GM12878 (cell line): ENCODE results near the gene DPF3. TPM values are rescaled to one million over a fixed set of nuclear protein-coding genes. Genes with fewer than 3 reads are reported as not detected.
A peak's percentile ranks its signal among the peaks of the same experiment; 100 is the strongest.

Source experiments
- ATAC-seq: fragments of 200-7000 bp; cut with Tn5 transposase; 3 replicates; pipeline ENCODE4 v1.9.1; 2020; ENCODE audit warnings: mild to moderate bottlenecking, moderate library complexity
- BruUV-seq: library from RNA; stranded (reverse); fragments of 400-500 nt; replicated peaks from 2 replicates; lab custom pipeline; 2021; lab: Mats Ljungman, UMichigan
- CTCF ChIA-PET: fragments of 300-600 bp; sonication (Branson Sonifier 250); formaldehyde crosslinking; extraction: SDS; loops from one replicate; lab custom pipeline; 2021; ENCODE audit warnings: inconsistent platforms; lab: Yijun Ruan, JAX
- POLR2A ChIA-PET: fragments of 350-600 bp; formaldehyde crosslinking; extraction: SDS; loops from one replicate; lab custom pipeline; 2021; ENCODE audit warnings: inconsistent platforms; lab: Charles Lee
- RAD21 ChIA-PET: fragments of 300-600 bp; sonication (Branson Sonifier 250); formaldehyde crosslinking; loops from one replicate; lab custom pipeline; 2023; ENCODE audit warnings: antibody characterized with exemption; ENCODE audit not compliant: unreplicated experiment; lab: Charles Lee
- SMC1A ChIA-PET: fragments of 300-600 bp; sonication (Branson Sonifier 250); formaldehyde crosslinking; loops from one replicate; lab custom pipeline; 2023; ENCODE audit not compliant: unreplicated experiment, uncharacterized antibody; lab: Charles Lee
- DNase-seq: peaks from one replicate; pipeline ENCODE4 v3.0.0-alpha.2; 2011; ENCODE audit warnings: low read depth, low spot score
- FAIRE-seq: peaks from 3 replicates; lab custom pipeline; 2011; peaks lifted over from hg19 to GRCh38; lab: Jason Lieb, UNC
- H2AFZ ChIP-seq: 2 replicates; pipeline ENCODE4 v1.6.0; 2011; ENCODE audit warnings: low read depth, low read length, control low read depth; ENCODE audit not compliant: control insufficient read depth
- H3K27ac ChIP-seq: 2 replicates; pipeline ENCODE4 v1.5.1; 2011; ENCODE audit warnings: control low read depth; ENCODE audit not compliant: control insufficient read depth, insufficient read depth
- H3K27me3 ChIP-seq, 2 experiments: replicated peaks in 1 of 2; 2 replicates each; pipeline versions ENCODE4 v1.6.0 to v1.6.1; 2011; ENCODE audit warnings: low read length in 1 of 2; ENCODE audit not compliant: control insufficient read depth in 2 of 2, insufficient read depth in 2 of 2
- H3K36me3 ChIP-seq, 2 experiments: 2 replicates each; pipeline ENCODE4 v1.5.1; 2011; ENCODE audit warnings: low read length in 1 of 2; ENCODE audit not compliant: control insufficient read depth in 2 of 2, insufficient read depth in 2 of 2
- H3K4me1 ChIP-seq: 2 replicates; pipeline ENCODE4 v1.6.1; 2011; ENCODE audit warnings: mild to moderate bottlenecking, low read length, moderate library complexity, mixed read lengths; ENCODE audit not compliant: control insufficient read depth, insufficient read depth
- H3K4me2 ChIP-seq: 2 replicates; pipeline ENCODE4 v1.6.0; 2011; ENCODE audit warnings: control low read depth; ENCODE audit not compliant: control insufficient read depth, insufficient read depth
- H3K4me3 ChIP-seq: fragments of 200-600 bp; sonication (generic); 2 replicates; pipeline ENCODE4 v1.5.1; 2016
- H3K79me2 ChIP-seq: 2 replicates; pipeline ENCODE4 v1.6.0; 2011; ENCODE audit warnings: low read length; ENCODE audit not compliant: control insufficient read depth, insufficient read depth
- H3K9ac ChIP-seq: 2 replicates; pipeline ENCODE4 v1.8.0; 2011; ENCODE audit warnings: low read length, control low read depth, mixed read lengths; ENCODE audit not compliant: control insufficient read depth, insufficient read depth
- H3K9me3 ChIP-seq: replicated peaks from 3 replicates; pipeline ENCODE4 v1.5.1; 2011; ENCODE audit warnings: mild to moderate bottlenecking, low read length; ENCODE audit not compliant: control insufficient read depth, insufficient read depth
- H4K20me1 ChIP-seq: 2 replicates; pipeline ENCODE4 v1.6.0; 2011; ENCODE audit not compliant: control insufficient read depth, insufficient read depth
- ATF2 ChIP-seq: IDR thresholded peaks from 2 replicates; pipeline ENCODE4 v1.6.1; 2012; ENCODE audit warnings: low read length, inconsistent platforms
- BMI1 ChIP-seq: fragments of 450-650 bp; IDR thresholded peaks from 2 replicates; pipeline ENCODE4 v1.6.1; 2016; ENCODE audit warnings: mild to moderate bottlenecking, moderate library complexity, borderline replicate concordance
- CREM ChIP-seq: IDR thresholded peaks from 2 replicates; pipeline ENCODE4 v1.6.1; 2014; ENCODE audit warnings: antibody characterized with exemption, low read depth
- DPF2 ChIP-seq: fragments of 450-650 bp; IDR thresholded peaks from 2 replicates; pipeline ENCODE4 v1.6.1; 2017; ENCODE audit warnings: mild to moderate bottlenecking
- ESRRA ChIP-seq: IDR thresholded peaks from 2 replicates; pipeline ENCODE4 v1.6.1; 2012; ENCODE audit warnings: mild to moderate bottlenecking, low read length, improper control_type of control experiment
- FOXM1 ChIP-seq: IDR thresholded peaks from 2 replicates; pipeline ENCODE4 v1.6.1; 2012; ENCODE audit warnings: low read depth, mild to moderate bottlenecking, inconsistent platforms, low read length, moderate library complexity
- IRF4 ChIP-seq: IDR thresholded peaks from 2 replicates; pipeline ENCODE4 v1.6.1; 2011; ENCODE audit warnings: low read depth, low read length
- JUNB ChIP-seq: IDR thresholded peaks from 2 replicates; pipeline ENCODE4 v1.6.1; 2016; ENCODE audit warnings: antibody characterized with exemption, mild to moderate bottlenecking
- JUND ChIP-seq: IDR thresholded peaks from 2 replicates; pipeline ENCODE4 v1.6.1; 2012; ENCODE audit warnings: low read depth, mild to moderate bottlenecking, low read length, improper control_type of control experiment, moderate library complexity
- MEF2B ChIP-seq: fragments of 450-650 bp; IDR thresholded peaks from 2 replicates; pipeline ENCODE4 v1.6.1; 2018; ENCODE audit warnings: mild to moderate bottlenecking, moderate library complexity; ENCODE audit not compliant: partially characterized antibody, poor library complexity, severe bottlenecking
- NFIC ChIP-seq: IDR thresholded peaks from 2 replicates; pipeline ENCODE4 v1.6.1; 2012; ENCODE audit warnings: low read depth, mild to moderate bottlenecking, inconsistent platforms, low read length, moderate library complexity
- NR2F1 ChIP-seq: fragments of 450-650 bp; conservative IDR thresholded peaks from 2 replicates; pipeline ENCODE4 v1.6.1; 2017; ENCODE audit warnings: mild to moderate bottlenecking
- RUNX3 ChIP-seq: IDR thresholded peaks from 2 replicates; pipeline ENCODE4 v1.6.1; 2012; ENCODE audit warnings: low read length, inconsistent platforms
- SIN3A ChIP-seq: IDR thresholded peaks from 2 replicates; pipeline ENCODE4 v1.6.1; 2012; ENCODE audit warnings: low read depth, low read length, improper control_type of control experiment
- SKIL ChIP-seq: fragments of 450-650 bp; IDR thresholded peaks from 2 replicates; pipeline ENCODE4 v1.6.1; 2017; ENCODE audit warnings: mild to moderate bottlenecking, low read depth, inconsistent platforms; ENCODE audit not compliant: poor library complexity, severe bottlenecking
- SREBF1 ChIP-seq: IDR thresholded peaks from 2 replicates; pipeline ENCODE4 v1.6.1; 2012; ENCODE audit warnings: mild to moderate bottlenecking, low read length
- TAF1 ChIP-seq: IDR thresholded peaks from 2 replicates; pipeline ENCODE4 v1.6.1; 2011; ENCODE audit warnings: mild to moderate bottlenecking, low read depth, low read length, borderline replicate concordance
- ZNF592 ChIP-seq: fragments of 450-650 bp; IDR thresholded peaks from 2 replicates; pipeline ENCODE4 v1.6.1; 2017; ENCODE audit warnings: mild to moderate bottlenecking, moderate library complexity
- WGBS: methylation state at CpG from one replicate; pipeline ENCODE4 v1.1.6; 2016; ENCODE audit warnings: low lambda C conversion rate; ENCODE audit not compliant: insufficient replicate concordance, insufficient coverage; ENCODE audit errors: missing lambda C conversion rate; 5-methylcytosine and 5-hydroxymethylcytosine counted together
- in situ Hi-C: fragments of 300-500 bp; cut with MboI; formaldehyde crosslinking; loops from 9 replicates; pipeline ENCODE4 v1.14.3; 2018; ENCODE audit warnings: mixed read lengths
- intact Hi-C: fragments of 100-400 bp; cut with micrococcal nuclease; formaldehyde crosslinking; loops from one replicate; pipeline ENCODE4 v1.14.2; 2022; ENCODE audit not compliant: unreplicated experiment
- polyA plus RNA-seq, 11 experiments: library from polyadenylated mRNA; depleted of rRNA in 4 of 11; unstranded in 6 of 11; stranded (reverse) in 5 of 11; fragments of >200 nt; fragmentation: Nextera tagmentation in 4 of 11; fragmentation: Illumina TruSeq in 1 of 11; extraction: Ambion mirVana in 4 of 11; extraction: Trizol in 1 of 11; gene quantifications; 1 replicate in 1 of 11; 2 replicates in 10 of 11; pipeline versions ENCODE4 v1.2.1 to v1.2.3, GENCODE V29; 2011 to 2016; ENCODE audit warnings: inconsistent platforms in 2 of 11, missing spikeins in 2 of 11, low read depth in 1 of 11
- total RNA-seq, 4 experiments: library from RNA; depleted of rRNA in 3 of 4; stranded (reverse); fragments of >200 nt in 3 of 4; fragmentation: Illumina TruSeq in 1 of 4; extraction: Trizol in 1 of 4; gene quantifications; 2 replicates each; pipeline versions ENCODE4 v1.2.1 to v1.2.3, GENCODE V29; 2013 to 2021

Gene DPF3
- total and polyA plus RNA-seq, 10 of the 15 experiments (the other 5 are each of a cell fraction or from before 2014, with no cell fraction given), result 0.69 to 8.0 (median 2.2) TPM

GRCh38 chr14:72625689-72626088 lies 268.2 kb downstream of the DPF3 start:
- in situ Hi-C loops (no loop called here), intact Hi-C loops (no loop called here)
- Histone ChIP-seq H3K27ac (no peak overlapping the region), H3K79me2 (no peaks in the 10 kb centered on the region), H3K9me3 (no peaks in the 10 kb centered on the region; the same call in 2 of the 3 replicates), H2AFZ (no peak overlapping the region), H3K36me3 (no peaks in the 10 kb centered on the region; a peak in 1 of 4 replicates), H3K4me1 (no peaks in the 10 kb centered on the region), H3K27me3 (no peaks in the 10 kb centered on the region), H4K20me1 (no peaks in the 10 kb centered on the region), H3K4me3 (no peak overlapping the region), H3K9ac (no peak overlapping the region), H3K4me2 (no peak overlapping the region)
- peak; percentile 41 for DNase-seq
- 19% methylated on average over 2 of the region's 2 CpGs for WGBS
- ChIA-PET RAD21 (interaction anchor here (1.6 to 1.7 kb wide), 2 partner anchors 9 to 510 kb away, joined by 3 to 4 read pairs; partner anchors contain the start of gene PSEN1), SMC1A (interaction anchor here (0.9 to 1.8 kb wide), 8 partner anchors 10 to 255 kb away, joined by 3 to 8 read pairs (median 3); no protein-coding TSS in a partner anchor), POLR2A (interaction anchor here (1.9 kb wide), 1 partner anchor 10 kb away, joined by 5 read pairs; no protein-coding TSS in a partner anchor), CTCF (interaction anchor here (0.5 to 1.5 kb wide), 3 partner anchors 108 to 323 kb away, joined by 3 to 4 read pairs (median 4); no protein-coding TSS in a partner anchor)
- BruUV-seq, result no TSS peak
- peak; percentile 86 for ATAC-seq
- no peak for FAIRE-seq
- peak; percentile 60; the same call in 1 of the 2 replicates for TF ChIP-seq IRF4
- TF ChIP-seq MEF2B, result peak; percentile 76
- TF ChIP-seq ATF2, result peak; percentile 52; the same call in 1 of the 2 replicates
- 0 out of 2 replicates have a peak, but pooled peaks have one; percentile 20 for TF ChIP-seq CREM
- TF ChIP-seq SREBF1, result peak; percentile 20; the same call in 1 of the 2 replicates
- peak; percentile 71; the same call in 1 of the 2 replicates for TF ChIP-seq JUND
- peak; percentile 51; the same call in 1 of the 2 replicates for TF ChIP-seq NR2F1
- peak; percentile 59 for TF ChIP-seq RUNX3
- no peak for TF ChIP-seq TAF1
- peak; percentile 45 for TF ChIP-seq SKIL
- TF ChIP-seq JUNB, result peak; percentile 91
- peak; percentile 85 for TF ChIP-seq NFIC
- peak; percentile 54; the same call in 1 of the 2 replicates for TF ChIP-seq FOXM1
- peak; percentile 62; the same call in 1 of the 2 replicates for TF ChIP-seq DPF2
- TF ChIP-seq ESRRA, result no peak
- TF ChIP-seq ZNF592, result no peak
- peak; percentile 29; the same call in 1 of the 2 replicates for TF ChIP-seq BMI1
- TF ChIP-seq SIN3A, result no peak
